GM18858 (cell line): ENCODE data around the gene PTPRN2.
"Not testable (repeated sequence)": the region's sequence is repeated elsewhere in the genome, so short reads cannot be mapped to it uniquely, and the experiment has no call there.

Experiments
- ATAC-seq: cut with Tn5 transposase; IDR thresholded peaks from one replicate; pipeline ENCODE4 v1.9.1; 2021; ENCODE audit not compliant: unreplicated experiment

PTPRN2 gene

DNA sequence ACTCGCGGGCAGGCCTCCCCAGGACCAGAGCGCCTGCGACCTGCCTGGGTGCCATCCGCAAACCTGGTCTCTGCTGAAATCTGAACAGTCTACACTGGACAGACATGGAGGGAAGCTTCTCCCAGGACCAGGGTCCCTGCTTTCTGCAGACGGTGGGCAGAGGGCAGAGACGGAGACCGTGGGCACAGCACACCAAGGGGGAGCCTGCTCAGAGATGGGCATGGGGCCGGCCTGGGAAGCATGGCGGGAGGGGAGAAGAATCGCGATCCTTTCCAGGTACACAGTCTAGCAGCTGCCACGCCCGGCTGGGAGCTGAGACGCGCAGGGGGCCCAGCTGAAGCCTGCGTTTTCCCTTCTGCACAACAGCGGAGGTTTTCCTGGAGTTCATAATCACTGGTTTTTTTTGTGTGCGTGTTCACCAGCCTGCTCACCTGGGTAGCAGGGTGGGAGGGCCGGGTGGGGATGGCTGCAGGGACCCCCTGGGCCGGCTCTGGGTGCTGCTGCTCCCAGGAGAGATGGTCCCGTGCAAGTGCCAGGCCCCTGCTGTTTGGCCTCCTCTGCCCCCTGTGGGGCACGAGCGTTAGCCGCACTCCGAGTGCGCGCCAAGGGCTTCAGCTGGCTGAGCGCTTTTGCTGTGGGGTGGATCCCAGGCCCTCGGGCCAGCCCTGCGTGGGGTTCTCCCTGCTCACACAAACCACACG is 802.0 kb downstream of the PTPRN2 start:
- ATAC-seq: no peak

- no peak for ATAC-seq
These were observed 802.6 kb downstream of the PTPRN2 start for GRCh38 chr7:157784979-157785441.

DNA sequence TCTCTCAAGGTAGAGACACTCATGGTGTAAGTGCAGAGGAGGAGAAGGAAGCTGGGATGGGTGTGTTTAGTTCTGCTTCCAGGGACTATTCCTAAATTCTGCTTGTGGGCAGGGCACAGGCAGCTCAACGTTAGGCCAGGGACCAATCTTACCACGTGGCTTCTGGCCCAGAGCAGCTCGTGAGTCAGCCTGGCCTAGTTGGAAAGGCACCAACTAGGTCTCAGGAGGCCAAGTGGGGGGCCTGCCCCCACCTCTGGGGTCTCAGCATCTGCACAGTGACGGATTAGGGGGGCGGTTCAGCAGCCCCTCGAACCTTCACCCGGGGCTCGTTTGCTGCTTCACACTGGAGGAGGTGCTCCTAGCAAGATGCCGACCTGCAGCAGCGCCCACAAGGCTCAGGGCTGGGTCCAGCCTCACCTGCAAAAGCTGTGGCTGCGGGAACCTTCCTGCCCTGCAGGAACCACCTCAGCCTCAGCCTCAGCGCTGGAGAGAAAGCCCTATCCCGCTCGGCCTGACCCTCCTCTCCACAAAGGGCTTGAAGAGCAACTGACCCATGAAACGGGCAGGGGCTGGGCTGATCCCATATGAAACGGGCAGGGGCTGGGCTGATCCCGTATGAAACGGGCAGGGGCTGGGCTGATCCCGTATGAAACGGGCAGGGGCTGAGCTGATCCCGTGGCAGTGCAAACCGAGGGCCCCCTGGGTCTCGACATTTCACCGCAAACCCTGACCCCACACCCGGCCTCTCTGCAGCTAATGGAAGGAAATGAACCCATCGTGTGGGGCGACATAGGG is 803.4 kb downstream of the PTPRN2 start:
- no peak for ATAC-seq

DNA sequence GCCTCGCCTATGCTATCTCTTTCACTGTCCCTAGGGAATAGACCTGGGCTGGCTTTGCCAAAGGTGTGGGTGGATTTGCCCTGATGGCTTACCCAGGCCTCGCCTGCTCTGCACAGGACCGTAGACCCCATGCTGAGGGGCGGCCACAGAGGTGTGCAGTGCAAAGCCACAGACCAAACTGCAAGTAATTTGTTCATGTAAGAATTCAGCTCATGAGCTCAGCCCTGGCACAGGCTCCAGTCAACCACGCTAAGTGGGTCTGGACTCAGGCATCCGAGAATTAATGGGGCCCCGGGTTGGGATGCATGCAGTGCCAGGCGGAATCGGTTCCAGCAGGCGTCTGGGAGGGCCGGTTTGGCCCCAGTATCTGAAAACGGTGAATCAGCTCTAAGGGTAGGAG is 805.6 kb downstream of the PTPRN2 start:
- no peak for ATAC-seq

DNA sequence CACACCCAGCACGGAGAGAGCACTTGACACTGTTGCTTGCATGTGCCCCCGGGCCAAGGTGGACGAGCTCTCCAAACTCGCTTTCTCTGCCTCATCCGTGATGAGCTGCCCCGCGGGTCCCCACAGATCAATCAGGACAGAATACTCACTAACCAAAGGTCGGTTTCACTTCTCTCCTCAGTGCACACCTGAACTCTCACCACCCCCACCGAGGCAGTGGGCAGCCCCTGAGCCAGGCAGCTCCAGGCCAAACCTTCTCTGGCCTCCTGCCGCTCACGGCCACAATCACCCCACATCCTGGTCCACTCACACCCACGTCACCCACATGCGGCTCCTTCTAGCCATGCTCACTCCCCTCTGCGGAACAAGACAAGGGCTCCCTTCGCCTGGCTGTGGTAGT is 806.9 kb downstream of the PTPRN2 start:
- ATAC-seq: no peak

GRCh38 chr7:157780312-157780711 is 807.3 kb downstream of the PTPRN2 start:
- no peak for ATAC-seq

- no peak for ATAC-seq
These were observed 808.4 kb downstream of the PTPRN2 start for GRCh38 chr7:157779206-157779605.

DNA sequence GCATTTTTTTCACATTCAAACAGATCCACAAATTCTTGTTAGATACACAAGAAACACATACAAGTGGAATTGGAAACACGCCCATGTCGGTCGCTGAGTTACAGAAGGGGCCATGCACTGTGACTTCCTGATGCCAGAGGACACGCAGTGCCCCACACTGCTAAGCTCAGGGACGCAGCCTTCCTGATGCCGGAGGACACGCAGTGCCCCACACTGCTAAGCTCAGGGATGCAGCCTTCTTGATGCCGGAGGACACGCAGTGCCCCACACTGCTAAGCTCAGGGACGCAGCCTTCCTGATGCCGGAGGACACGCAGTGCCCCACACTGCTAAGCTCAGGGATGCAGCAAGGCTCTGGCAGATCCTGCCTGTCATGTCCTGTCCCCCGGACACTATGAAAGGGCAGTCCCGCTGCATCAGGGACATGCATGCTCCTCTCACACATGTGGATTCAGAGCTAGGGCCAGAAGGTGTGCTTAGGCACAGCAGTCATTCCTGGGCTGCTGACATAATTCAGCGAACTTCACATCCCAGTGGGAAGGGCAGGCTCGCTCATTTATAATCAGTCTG is 810.3 kb downstream of the PTPRN2 start:
- ATAC-seq: not testable (repeated sequence)

- no peak for ATAC-seq
These were observed 811.9 kb downstream of the PTPRN2 start for GRCh38 chr7:157775560-157776332.

DNA sequence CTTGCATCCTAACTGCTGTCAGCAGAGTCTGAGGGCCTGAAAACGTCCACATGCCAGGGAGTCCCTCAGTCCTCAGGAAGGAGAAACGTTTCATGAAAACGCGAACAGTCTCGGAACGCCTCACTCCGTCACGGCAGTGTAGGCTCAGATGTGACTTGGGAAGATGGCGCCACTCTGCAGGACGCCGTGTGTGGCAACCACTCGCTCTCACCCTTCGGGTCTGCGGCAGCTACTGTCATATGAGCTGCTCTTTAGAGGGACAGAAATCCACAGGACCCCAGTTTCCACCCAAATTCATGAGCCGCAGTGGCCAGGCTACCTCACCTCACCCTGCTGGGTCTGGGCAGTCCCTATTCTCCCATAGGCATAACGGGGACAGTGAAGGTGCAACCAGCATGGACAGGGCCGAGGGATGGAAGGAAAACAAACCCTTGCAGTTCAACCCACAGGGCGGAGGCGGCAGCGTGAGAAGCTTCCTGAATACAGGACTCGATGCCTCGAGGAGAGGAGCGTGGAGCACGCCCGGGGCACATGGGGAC is 812.5 kb downstream of the PTPRN2 start:
- ATAC-seq: no peak

DNA sequence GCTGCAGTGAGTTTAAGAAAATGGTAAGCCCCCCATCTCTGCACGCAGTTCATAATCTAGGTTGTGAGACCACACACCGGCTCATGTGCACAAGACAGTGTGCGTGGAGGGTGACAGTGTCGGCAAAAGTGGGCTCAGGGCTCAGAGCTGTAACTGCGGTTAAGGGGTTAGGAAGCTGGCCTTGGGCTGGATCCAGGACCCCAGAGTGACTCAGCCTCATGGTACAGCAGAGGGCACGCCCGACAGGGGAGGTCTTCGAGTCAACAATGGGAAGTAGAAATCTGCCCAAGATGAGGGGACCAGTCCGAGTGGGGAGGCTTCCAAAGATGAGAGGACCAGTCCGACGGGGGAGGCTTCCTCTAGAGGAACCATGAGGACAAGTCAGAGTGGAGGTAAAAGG is 813.1 kb downstream of the PTPRN2 start:
- no peak for ATAC-seq

DNA sequence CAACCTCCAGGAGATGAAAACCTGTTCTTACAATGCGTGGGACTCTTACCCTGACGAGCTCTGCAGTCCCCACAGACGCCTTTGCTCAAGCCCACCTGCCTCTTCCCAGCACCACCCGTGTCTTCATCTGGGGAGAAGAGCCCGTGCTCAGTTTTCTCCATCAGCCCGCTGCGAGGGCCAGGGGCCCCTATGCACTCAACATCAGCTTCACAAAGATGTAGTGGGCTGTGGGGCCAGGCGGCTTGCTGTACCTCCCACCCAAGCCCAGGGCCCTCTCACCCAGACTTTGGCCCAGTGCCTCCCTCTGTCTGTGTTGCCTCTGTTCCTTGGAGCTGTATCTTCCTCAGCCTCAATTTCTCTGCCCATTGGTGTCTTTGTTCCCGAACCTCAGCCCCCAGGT is 814.3 kb downstream of the PTPRN2 start:
- ATAC-seq: no peak

DNA sequence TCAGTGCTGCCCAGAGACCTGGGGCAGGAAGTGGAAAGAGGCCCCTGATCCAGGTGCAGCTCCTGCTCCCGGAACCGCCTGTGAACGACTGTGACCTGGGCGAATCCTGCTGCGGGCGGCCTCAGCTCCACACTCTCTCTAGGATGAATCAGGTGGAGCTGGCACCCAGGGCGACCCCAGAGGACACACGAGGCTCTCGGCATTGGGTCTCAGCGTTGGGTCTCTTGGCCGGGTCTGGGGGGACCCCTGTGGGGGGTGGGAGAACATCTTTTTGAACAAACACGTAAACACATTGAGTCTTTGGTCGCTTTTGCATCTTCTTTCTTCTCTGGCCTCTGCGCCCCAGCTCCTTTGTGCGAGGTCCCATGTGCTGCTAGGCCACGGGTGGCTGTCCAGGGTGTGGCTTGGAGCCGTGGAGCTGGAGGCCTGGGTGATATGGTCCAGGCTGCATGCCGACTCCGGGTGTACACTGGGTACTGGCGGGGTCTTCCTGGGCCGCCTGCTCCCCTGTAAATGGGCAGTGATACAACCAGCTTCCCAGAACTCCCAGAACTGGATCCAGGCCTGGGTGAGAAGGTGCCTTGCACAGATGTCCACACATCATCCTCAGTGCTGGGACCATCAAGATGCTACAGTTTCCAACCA is 815.0 kb downstream of the PTPRN2 start:
- no peak for ATAC-seq

- ATAC-seq: no peak
These were observed 815.9 kb downstream of the PTPRN2 start for GRCh38 chr7:157771689-157772088.

DNA sequence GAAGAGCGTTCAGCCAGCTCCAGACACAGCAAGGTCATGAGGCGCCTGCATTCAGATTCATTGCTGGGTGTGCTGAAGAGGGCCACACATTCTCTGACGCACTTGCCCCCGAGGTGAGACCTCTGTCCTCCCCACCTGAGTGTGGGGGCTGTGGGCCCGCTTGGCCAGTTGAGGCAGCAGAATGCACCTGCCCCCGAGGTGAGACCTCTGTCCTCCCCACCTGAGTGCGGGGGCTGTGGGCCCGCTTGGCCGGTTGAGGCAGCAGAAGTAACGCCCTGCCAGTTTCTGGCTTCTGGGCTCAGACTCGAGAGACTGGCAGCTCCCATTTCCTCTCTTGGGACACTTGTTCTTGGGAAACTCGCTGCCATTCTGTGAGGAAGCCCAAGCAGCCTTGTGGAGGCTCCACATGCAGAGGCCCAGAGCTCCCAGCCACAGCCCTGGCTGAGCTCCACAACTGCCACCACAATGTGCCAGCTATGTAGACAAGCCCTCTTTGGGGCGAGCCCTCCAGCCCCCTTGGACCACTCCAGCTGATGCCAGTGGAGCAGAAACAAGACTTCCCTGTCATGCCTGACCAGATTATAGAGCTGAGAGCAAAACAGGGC is 816.8 kb downstream of the PTPRN2 start:
- no peak for ATAC-seq

- ATAC-seq: no peak
These were observed 818.0 kb downstream of the PTPRN2 start for GRCh38 chr7:157769526-157770215.

DNA sequence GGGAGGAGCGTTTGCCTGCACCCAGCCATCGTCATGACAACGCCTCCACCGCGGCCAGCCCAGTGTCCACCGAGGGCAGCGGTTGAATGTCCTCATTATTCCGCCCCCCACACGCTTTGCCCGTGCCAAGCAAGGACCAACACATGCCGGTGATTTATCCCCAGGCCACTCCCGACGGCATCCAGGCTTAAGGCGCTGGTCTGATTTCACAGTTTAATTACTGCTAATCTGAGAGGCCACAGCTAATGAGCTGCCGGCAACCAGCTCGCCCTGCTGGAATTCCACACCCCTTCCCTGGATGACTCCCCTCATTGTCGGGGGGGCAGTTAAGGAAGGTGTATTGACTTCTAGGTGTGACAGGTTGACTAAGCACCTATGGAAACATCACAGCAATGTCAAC is 818.5 kb downstream of the PTPRN2 start:
- no peak for ATAC-seq

GRCh38 chr7:157768198-157768597 is 819.4 kb downstream of the PTPRN2 start:
- no peak for ATAC-seq

GRCh38 chr7:157767506-157768197 is 820.0 kb downstream of the PTPRN2 start:
- no peak for ATAC-seq
